MM.1S (cell line): Measurements from ENCODE around the gene SRPK3.
"Not testable (repeated sequence)": the region's sequence is repeated elsewhere in the genome, so short reads cannot be mapped to it uniquely, and the experiment has no call there.

ENCODE experiments used
- DNase-seq: peaks from one replicate; pipeline ENCODE4 v3.0.0-alpha.2; 2015
- H2AFZ ChIP-seq: fragments of 300-600 bp; sonication (generic); 2 replicates; pipeline ENCODE4 v1.6.0; 2016; ENCODE audit warnings: antibody characterized with exemption, low read length
- H3F3A ChIP-seq: fragments of 300-600 bp; sonication (generic); 2 replicates; pipeline ENCODE4 v1.6.1; 2016; ENCODE audit warnings: mild to moderate bottlenecking, antibody characterized with exemption, low read length, moderate library complexity, mixed read lengths; ENCODE audit not compliant: insufficient read depth
- H3K27ac ChIP-seq: fragments of 300-600 bp; sonication (generic); 2 replicates; pipeline ENCODE4 v1.5.1; 2016; ENCODE audit warnings: mild to moderate bottlenecking, low read length
- H3K27me3 ChIP-seq: fragments of 300-600 bp; sonication (generic); replicated peaks from 2 replicates; pipeline ENCODE4 v1.6.0; 2016; ENCODE audit warnings: low read length; ENCODE audit not compliant: insufficient read depth
- H3K36me3 ChIP-seq: fragments of 300-600 bp; sonication (generic); replicated peaks from 2 replicates; pipeline ENCODE4 v1.6.1; 2016; ENCODE audit warnings: mild to moderate bottlenecking, low read length, mixed read lengths; ENCODE audit not compliant: insufficient read depth
- H3K4me1 ChIP-seq: fragments of 300-600 bp; sonication (generic); 2 replicates; pipeline ENCODE4 v1.6.1; 2016; ENCODE audit warnings: low read length, mixed read lengths
- H3K4me2 ChIP-seq: fragments of 300-600 bp; sonication (generic); 2 replicates; pipeline ENCODE4 v1.6.0; 2016; ENCODE audit warnings: low read depth, low read length
- H3K4me3 ChIP-seq: fragments of 300-600 bp; sonication (generic); 2 replicates; pipeline ENCODE4 v1.5.1; 2016; ENCODE audit warnings: low read length, mixed read lengths
- H3K79me2 ChIP-seq: fragments of 300-600 bp; sonication (generic); 2 replicates; pipeline ENCODE4 v1.6.1; 2016; ENCODE audit warnings: mixed run types, low read length, mixed read lengths
- H3K9ac ChIP-seq: fragments of 300-600 bp; sonication (generic); 2 replicates; pipeline ENCODE4 v1.6.1; 2016; ENCODE audit warnings: low read length, mixed read lengths
- H3K9me2 ChIP-seq: fragments of 300-600 bp; sonication (generic); replicated peaks from 2 replicates; pipeline ENCODE4 v1.6.1; 2016; ENCODE audit warnings: mild to moderate bottlenecking, low read length, mixed read lengths; ENCODE audit not compliant: insufficient read depth
- H3K9me3 ChIP-seq: fragments of 300-600 bp; sonication (generic); replicated peaks from 2 replicates; pipeline ENCODE4 v1.6.1; 2016; ENCODE audit warnings: mild to moderate bottlenecking, low read length, mixed read lengths; ENCODE audit not compliant: insufficient read depth
- H4K20me1 ChIP-seq: fragments of 300-600 bp; sonication (generic); 2 replicates; pipeline ENCODE4 v1.6.1; 2016; ENCODE audit warnings: mild to moderate bottlenecking, low read length, moderate library complexity, mixed read lengths; ENCODE audit not compliant: insufficient read depth
- CTCF ChIP-seq: fragments of 300-600 bp; sonication (generic); IDR thresholded peaks from 2 replicates; pipeline ENCODE4 v1.5.1; 2016; ENCODE audit warnings: antibody characterized with exemption, low read length, mixed read lengths
- EZH2 ChIP-seq: fragments of 300-600 bp; sonication (generic); optimal IDR thresholded peaks from 2 replicates; pipeline ENCODE3; 2017; ENCODE audit warnings: low read depth, mild to moderate bottlenecking, antibody characterized with exemption, low read length, mixed read lengths
- EZH2phosphoT487 ChIP-seq: fragments of 300-600 bp; sonication (generic); IDR thresholded peaks from 2 replicates; pipeline ENCODE4 v1.6.1; 2018; ENCODE audit warnings: antibody characterized with exemption, low read length

SRPK3 gene

GRCh38 chrX:153738056-153738605 lies 42.7 kb upstream of the SRPK3 start:
- no peaks in the 10 kb centered on the region for H3K27me3 ChIP-seq
- no peaks in the 10 kb centered on the region for H3K79me2 ChIP-seq
- no peaks in the 10 kb centered on the region for H4K20me1 ChIP-seq
- no peaks in the 10 kb centered on the region for H3F3A ChIP-seq
- H3K9me2 ChIP-seq = no peaks in the 10 kb centered on the region
- no peak overlapping the region for H2AFZ ChIP-seq
- no peak overlapping the region for H3K27ac ChIP-seq
- H3K9me3 ChIP-seq = no peaks in the 10 kb centered on the region
- no peaks in the 10 kb centered on the region for H3K36me3 ChIP-seq
- H3K4me3 ChIP-seq = no peak overlapping the region
- TF ChIP-seq CTCF = no peak
- H3K4me1 ChIP-seq = no peaks in the 10 kb centered on the region
- no peak overlapping the region for H3K4me2 ChIP-seq
- no peak for DNase-seq
- H3K9ac ChIP-seq = no peak overlapping the region

- no peak overlapping the region for H3K4me2 ChIP-seq
- TF ChIP-seq EZH2phosphoT487 = no peak
- H4K20me1 ChIP-seq = no peaks in the 10 kb centered on the region
- no peak for DNase-seq
- H3K4me3 ChIP-seq = no peak overlapping the region
- no peaks in the 10 kb centered on the region for H3K79me2 ChIP-seq
- no peaks in the 10 kb centered on the region for H3K9me3 ChIP-seq
- no peaks in the 10 kb centered on the region for H3K36me3 ChIP-seq
- H3K27me3 ChIP-seq = no peaks in the 10 kb centered on the region
- H3K4me1 ChIP-seq = no peaks in the 10 kb centered on the region
- H3K9me2 ChIP-seq = no peaks in the 10 kb centered on the region
- no peak overlapping the region for H3K9ac ChIP-seq
- H2AFZ ChIP-seq = no peak overlapping the region
- no peaks in the 10 kb centered on the region for H3F3A ChIP-seq
- no peak overlapping the region for H3K27ac ChIP-seq
Measured at GRCh38 chrX:153739754-153740486, 40.9 kb upstream of the SRPK3 start.

- H3F3A ChIP-seq = no peaks in the 10 kb centered on the region
- no peak for TF ChIP-seq CTCF
- no peak for TF ChIP-seq EZH2phosphoT487
- no peak for TF ChIP-seq EZH2
Measured at GRCh38 chrX:153740631-153741222, 40.1 kb upstream of the SRPK3 start.

DNA sequence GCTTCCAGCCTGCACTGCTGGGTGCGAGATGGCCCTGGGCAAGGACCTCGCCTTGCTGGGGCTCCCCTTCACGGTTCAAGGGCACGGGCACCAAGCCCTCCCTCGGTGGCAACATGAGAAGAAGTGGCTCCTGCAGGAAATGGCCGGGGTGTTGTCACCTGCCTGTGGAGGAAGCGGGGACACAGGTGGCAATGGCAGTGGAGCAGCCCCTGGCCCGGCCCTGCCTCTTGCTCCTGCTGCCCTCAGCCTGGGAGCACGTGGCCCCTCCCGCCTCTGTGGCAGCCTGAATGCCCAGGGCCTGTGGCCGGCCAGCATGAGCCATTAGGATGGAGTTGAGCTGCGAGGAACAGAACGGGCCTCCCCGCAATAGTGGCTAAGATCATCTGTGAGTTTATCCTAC lies 39.4 kb upstream of the SRPK3 start:
- Histone ChIP-seq H2AFZ (no peak overlapping the region), H3K4me2 (no peak overlapping the region), H3F3A (no peaks in the 10 kb centered on the region), H3K4me3 (no peak overlapping the region), H3K9ac (no peak overlapping the region), H3K9me2 (no peaks in the 10 kb centered on the region), H3K4me1 (no peaks in the 10 kb centered on the region), H3K27ac (no peak overlapping the region), H3K79me2 (no peaks in the 10 kb centered on the region), H3K27me3 (no peaks in the 10 kb centered on the region), H4K20me1 (no peaks in the 10 kb centered on the region), H3K36me3 (no peaks in the 10 kb centered on the region), H3K9me3 (no peaks in the 10 kb centered on the region)
- DNase-seq = no peak
- TF ChIP-seq CTCF (no peak), EZH2 (no peak), EZH2phosphoT487 (no peak)

More at GRCh38 chrX:153740631-153741222, 40.1 kb upstream of the SRPK3 start:
- Histone ChIP-seq H4K20me1 (no peaks in the 10 kb centered on the region), H3K4me1 (no peaks in the 10 kb centered on the region), H3K9me3 (no peaks in the 10 kb centered on the region), H3K79me2 (no peaks in the 10 kb centered on the region), H3K36me3 (no peaks in the 10 kb centered on the region), H3K9ac (no peak overlapping the region), H2AFZ (no peak overlapping the region), H3K4me3 (no peak overlapping the region), H3K4me2 (no peak overlapping the region), H3K27me3 (no peaks in the 10 kb centered on the region), H3K9me2 (no peaks in the 10 kb centered on the region), H3K27ac (no peak overlapping the region)
- DNase-seq = no peak

DNA sequence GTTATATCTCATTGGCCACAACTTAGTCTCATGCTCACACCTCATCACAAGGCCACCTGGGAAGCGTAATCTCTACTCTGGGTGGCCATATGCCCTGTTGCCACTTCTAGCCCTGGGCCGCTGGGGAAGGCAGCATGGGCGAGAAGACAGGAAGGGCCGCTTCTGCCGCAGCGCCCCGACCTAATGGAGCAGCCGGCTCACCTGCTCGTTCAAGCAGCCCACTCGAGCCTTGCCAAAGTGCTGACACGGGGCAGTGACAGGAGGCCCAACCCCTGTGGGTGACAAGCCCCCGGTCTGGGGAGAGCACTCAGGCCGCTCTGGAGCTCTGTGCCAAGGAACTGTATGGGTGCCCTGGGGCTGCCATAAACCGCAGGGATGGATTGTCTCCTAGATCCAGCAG lies 38.7 kb upstream of the SRPK3 start:
- not testable (repeated sequence) for H3K4me1 ChIP-seq, H3K9ac ChIP-seq, H3K4me3 ChIP-seq, H3K27me3 ChIP-seq, H3K79me2 ChIP-seq, H3K36me3 ChIP-seq, H2AFZ ChIP-seq, H3K9me3 ChIP-seq, H3K4me2 ChIP-seq, H3K9me2 ChIP-seq, H3K27ac ChIP-seq, DNase-seq, H4K20me1 ChIP-seq, H3F3A ChIP-seq
